Neural cell (in vitro differentiated cells): ENCODE results near the gene HDAC10. TPM values are rescaled to one million over a fixed set of nuclear protein-coding genes. Genes with fewer than 3 reads are reported as not detected.

Experiments used
- H2AFZ ChIP-seq: fragments of 200-600, 300-800 bp; sonication (generic), shearing (Covaris generic); 2 replicates; pipeline ENCODE4 v1.6.0; 2014; ENCODE audit warnings: low read depth, mild to moderate bottlenecking, antibody characterized with exemption, low read length, moderate library complexity
- H3F3A ChIP-seq: fragments of 200-600 bp; shearing (Covaris generic); 2 replicates; pipeline ENCODE4 v1.6.1; 2016; ENCODE audit warnings: mild to moderate bottlenecking, moderate library complexity, mixed read lengths, antibody characterized with exemption, low read length; ENCODE audit not compliant: insufficient read depth, poor library complexity, severe bottlenecking
- H3K27ac ChIP-seq: fragments of 200-600, 300-800 bp; sonication (generic), shearing (Covaris generic); 2 replicates; pipeline ENCODE4 v1.5.1; 2014; ENCODE audit warnings: mild to moderate bottlenecking, low read length, moderate library complexity
- H3K27me3 ChIP-seq: fragments of 300-800, 200-600 bp; sonication (generic), shearing (Covaris generic); 2 replicates; pipeline ENCODE4 v1.6.0; 2014; ENCODE audit warnings: mild to moderate bottlenecking, low read depth, low read length, moderate library complexity; ENCODE audit not compliant: insufficient read depth
- H3K36me3 ChIP-seq: fragments of 300-800, 200-600 bp; sonication (generic), shearing (Covaris generic); 2 replicates; pipeline ENCODE4 v1.5.1; 2014; ENCODE audit warnings: mild to moderate bottlenecking, antibody characterized with exemption, low read length, moderate library complexity; ENCODE audit not compliant: insufficient read depth
- H3K4me2 ChIP-seq: fragments of 300-800, 200-600 bp; sonication (generic), shearing (Covaris generic); 2 replicates; pipeline ENCODE4 v1.6.0; 2014; ENCODE audit warnings: mild to moderate bottlenecking, low read length
- H3K4me3 ChIP-seq: fragments of 300-800, 200-600 bp; sonication (generic), shearing (Covaris generic); 2 replicates; pipeline ENCODE4 v1.5.1; 2014; ENCODE audit warnings: mild to moderate bottlenecking, low read length, moderate library complexity
- H3K79me2 ChIP-seq: fragments of 200-600 bp; shearing (Covaris generic); replicated peaks from 2 replicates; pipeline ENCODE4 v1.6.0; 2014; ENCODE audit warnings: mild to moderate bottlenecking, low read length, moderate library complexity; ENCODE audit not compliant: insufficient read depth
- H3K9ac ChIP-seq: fragments of 300-800, 200-600 bp; sonication (generic), shearing (Covaris generic); 2 replicates; pipeline ENCODE4 v1.6.1; 2016; ENCODE audit warnings: mild to moderate bottlenecking, low read length, mixed read lengths
- H3K9me2 ChIP-seq: fragments of 200-600 bp; shearing (Covaris generic); 2 replicates; pipeline ENCODE4 v1.6.1; 2016; ENCODE audit warnings: mild to moderate bottlenecking, low read length, mixed read lengths; ENCODE audit not compliant: insufficient read depth
- H3K9me3 ChIP-seq: fragments of 200-600, 300-800 bp; sonication (generic), shearing (Covaris generic); 2 replicates; pipeline ENCODE4 v1.6.1; 2016; ENCODE audit warnings: mild to moderate bottlenecking, mixed run types, low read length, moderate library complexity, mixed read lengths
- H4K20me1 ChIP-seq: fragments of 200-600 bp; shearing (Covaris generic); 2 replicates; pipeline ENCODE4 v1.6.1; 2016; ENCODE audit warnings: mild to moderate bottlenecking, mixed run types; ENCODE audit not compliant: insufficient read depth
- CTCF ChIP-seq: fragments of 450-650 bp; IDR thresholded peaks from 2 replicates; pipeline ENCODE4 v1.5.1; 2014; ENCODE audit warnings: antibody characterized with exemption, mild to moderate bottlenecking, moderate library complexity; ENCODE audit not compliant: poor library complexity, severe bottlenecking
- EP300 ChIP-seq: fragments of 450-650 bp; conservative IDR thresholded peaks from 2 replicates; pipeline ENCODE4 v1.6.1; 2014; ENCODE audit warnings: antibody characterized with exemption, mild to moderate bottlenecking, moderate library complexity; ENCODE audit not compliant: poor library complexity, severe bottlenecking
- EZH2 ChIP-seq: fragments of 200-600, 300-800 bp; shearing (Covaris generic), sonication (generic); IDR thresholded peaks from 2 replicates; pipeline ENCODE4 v1.6.1; 2014; ENCODE audit warnings: antibody characterized with exemption, low read length, borderline replicate concordance, mild to moderate bottlenecking; ENCODE audit not compliant: insufficient read depth, poor library complexity, severe bottlenecking
- MXI1 ChIP-seq: fragments of 450-650 bp; conservative IDR thresholded peaks from 2 replicates; pipeline ENCODE4 v1.6.1; 2014; ENCODE audit warnings: antibody characterized with exemption, mild to moderate bottlenecking; ENCODE audit not compliant: poor library complexity, severe bottlenecking
- POLR2AphosphoS5 ChIP-seq: IDR thresholded peaks from 2 replicates; pipeline ENCODE4 v1.6.1; 2012
- RAD21 ChIP-seq: fragments of 450-650 bp; conservative IDR thresholded peaks from 2 replicates; pipeline ENCODE4 v1.6.1; 2014; ENCODE audit warnings: antibody characterized with exemption, mild to moderate bottlenecking, moderate library complexity
- SMC3 ChIP-seq: fragments of 450-650 bp; conservative IDR thresholded peaks from 2 replicates; pipeline ENCODE4 v1.6.1; 2014; ENCODE audit warnings: antibody characterized with exemption, mild to moderate bottlenecking, moderate library complexity; ENCODE audit not compliant: poor library complexity
- TAF1 ChIP-seq: IDR thresholded peaks from 2 replicates; pipeline ENCODE4 v1.6.1; 2012; ENCODE audit warnings: low read depth
- polyA plus RNA-seq: library from polyadenylated mRNA; depleted of rRNA; stranded (reverse); fragments of >200 nt; gene quantifications from 2 replicates; pipeline ENCODE4 v1.2.3, GENCODE V29; 2014
- TF ChIP-seq, protein P1 (sequence below): IDR thresholded peaks from 2 replicates; pipeline ENCODE4 v1.6.1; 2012; ENCODE audit warnings: borderline replicate concordance

The HDAC10 gene
- polyA plus RNA-seq, 1 donor from 2014 or later = 39.1 TPM

GRCh38 chr22:50199251-50199721 is 51.8 kb downstream of the HDAC10 start:
- Histone ChIP-seq H3K9ac (peak overlapping the region; percentile 81), H3K4me2 (no peak overlapping the region), H3K27ac (no peak overlapping the region), H3K79me2 (peaks cover 20% of the 10 kb centered on the region), H3K4me3 (peak overlapping the region; percentile 82), H2AFZ (no peak overlapping the region), H3F3A (no peaks in the 10 kb centered on the region), H3K36me3 (peaks cover 11% of the 10 kb centered on the region), H3K9me3 (no peaks in the 10 kb centered on the region), H3K27me3 (no peaks in the 10 kb centered on the region), H4K20me1 (peaks cover 3% of the 10 kb centered on the region), H3K9me2 (no peaks in the 10 kb centered on the region)
- TF ChIP-seq EP300 = no peak
- no peak for TF ChIP-seq RAD21
- no peak for TF ChIP-seq EZH2
- TF ChIP-seq POLR2AphosphoS5 = no peak
- no peak for TF ChIP-seq CTCF
- no peak for TF ChIP-seq MXI1
- TF ChIP-seq, protein P1, sequence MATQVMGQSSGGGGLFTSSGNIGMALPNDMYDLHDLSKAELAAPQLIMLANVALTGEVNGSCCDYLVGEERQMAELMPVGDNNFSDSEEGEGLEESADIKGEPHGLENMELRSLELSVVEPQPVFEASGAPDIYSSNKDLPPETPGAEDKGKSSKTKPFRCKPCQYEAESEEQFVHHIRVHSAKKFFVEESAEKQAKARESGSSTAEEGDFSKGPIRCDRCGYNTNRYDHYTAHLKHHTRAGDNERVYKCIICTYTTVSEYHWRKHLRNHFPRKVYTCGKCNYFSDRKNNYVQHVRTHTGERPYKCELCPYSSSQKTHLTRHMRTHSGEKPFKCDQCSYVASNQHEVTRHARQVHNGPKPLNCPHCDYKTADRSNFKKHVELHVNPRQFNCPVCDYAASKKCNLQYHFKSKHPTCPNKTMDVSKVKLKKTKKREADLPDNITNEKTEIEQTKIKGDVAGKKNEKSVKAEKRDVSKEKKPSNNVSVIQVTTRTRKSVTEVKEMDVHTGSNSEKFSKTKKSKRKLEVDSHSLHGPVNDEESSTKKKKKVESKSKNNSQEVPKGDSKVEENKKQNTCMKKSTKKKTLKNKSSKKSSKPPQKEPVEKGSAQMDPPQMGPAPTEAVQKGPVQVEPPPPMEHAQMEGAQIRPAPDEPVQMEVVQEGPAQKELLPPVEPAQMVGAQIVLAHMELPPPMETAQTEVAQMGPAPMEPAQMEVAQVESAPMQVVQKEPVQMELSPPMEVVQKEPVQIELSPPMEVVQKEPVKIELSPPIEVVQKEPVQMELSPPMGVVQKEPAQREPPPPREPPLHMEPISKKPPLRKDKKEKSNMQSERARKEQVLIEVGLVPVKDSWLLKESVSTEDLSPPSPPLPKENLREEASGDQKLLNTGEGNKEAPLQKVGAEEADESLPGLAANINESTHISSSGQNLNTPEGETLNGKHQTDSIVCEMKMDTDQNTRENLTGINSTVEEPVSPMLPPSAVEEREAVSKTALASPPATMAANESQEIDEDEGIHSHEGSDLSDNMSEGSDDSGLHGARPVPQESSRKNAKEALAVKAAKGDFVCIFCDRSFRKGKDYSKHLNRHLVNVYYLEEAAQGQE = no peak
- no peak for TF ChIP-seq TAF1
- no peak for TF ChIP-seq SMC3

GRCh38 chr22:50198624-50199017 is 52.4 kb downstream of the HDAC10 start:
- H3F3A ChIP-seq = no peaks in the 10 kb centered on the region
- no peaks in the 10 kb centered on the region for H3K27me3 ChIP-seq
- H3K4me3 ChIP-seq = no peak overlapping the region
- no peak overlapping the region for H2AFZ ChIP-seq
- no peaks in the 10 kb centered on the region for H3K9me2 ChIP-seq
- no peaks in the 10 kb centered on the region for H3K9me3 ChIP-seq
- H3K27ac ChIP-seq = no peak overlapping the region
- peaks cover 8% of the 10 kb centered on the region for H3K36me3 ChIP-seq
- H3K4me2 ChIP-seq = no peak overlapping the region
- no peak overlapping the region for H3K9ac ChIP-seq
- H3K79me2 ChIP-seq = peaks cover 18% of the 10 kb centered on the region
- H4K20me1 ChIP-seq = peaks cover 3% of the 10 kb centered on the region
- TF ChIP-seq RAD21 = no peak
- no peak for TF ChIP-seq EZH2
- no peak for TF ChIP-seq POLR2AphosphoS5
- TF ChIP-seq CTCF = no peak
- no peak for TF ChIP-seq MXI1
- TF ChIP-seq EP300 = no peak
- TF ChIP-seq TAF1 = no peak
- TF ChIP-seq, protein P1 = no peak
- TF ChIP-seq SMC3 = no peak
